ENCODE results near the gene FMO3. TPM values are rescaled to one million over a fixed set of nuclear protein-coding genes. Genes with fewer than 3 reads are reported as not detected.

Gene FMO3
- total RNA-seq, 1 experiment from 2014 or later = 0.12 TPM

GRCh38 chr1:171142416-171143385, 52.0 kb downstream of the FMO3 start (continued):
- TF ChIP-seq EGR1 (IDR thresholded peaks at IDR 0.05; ENCODE audit: low read depth) (no peak), CEBPB (IDR thresholded peaks at IDR 0.05; ENCODE audit: low read depth) (no peak), POLR2A (IDR thresholded peaks at IDR 0.05; ENCODE audit: borderline replicate concordance, extremely low read depth, insufficient read depth, insufficient read length) (no peak)

DNA sequence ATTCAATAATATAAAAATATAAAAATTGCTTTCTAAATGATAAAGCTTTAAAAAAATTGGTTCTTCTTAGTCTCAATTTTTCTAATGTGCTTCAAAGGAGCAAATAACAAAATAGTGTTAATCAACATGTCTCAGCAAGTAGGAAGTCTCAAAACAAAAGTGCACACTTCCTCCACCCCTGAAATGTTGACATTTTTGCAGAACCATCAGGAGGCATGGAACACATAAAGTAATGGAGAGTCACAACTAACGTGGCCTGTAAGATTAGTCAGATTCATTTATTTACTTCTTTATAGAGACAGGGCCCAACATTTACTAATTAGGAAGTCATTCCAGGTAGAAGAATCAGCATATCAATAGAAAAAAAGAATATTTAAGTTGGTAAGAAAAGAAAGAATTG, 59.5 kb downstream of the FMO3 start:
- Histone ChIP-seq H3K4me3 (replicated peaks in 1 of 2; ENCODE audit: low read depth in 1 of 2, low read length in 2 of 2) (no peak overlapping the region), H3K9me3 (ENCODE audit: control insufficient read depth in 1 of 2, insufficient read depth in 1 of 2, low read depth in 1 of 2, low read length in 2 of 2) (no peaks in the 10 kb centered on the region), H3K9me2 (ENCODE audit: insufficient read depth) (no peaks in the 10 kb centered on the region), H3K4me2 (ENCODE audit: low read length) (no peak overlapping the region), H4K20me1 (ENCODE audit: insufficient read depth) (no peaks in the 10 kb centered on the region), H3K36me3 (ENCODE audit: control insufficient read depth in 1 of 2, insufficient read depth in 2 of 2, low read length in 2 of 2) (no peaks in the 10 kb centered on the region), H3K9ac (ENCODE audit: low read length) (no peak overlapping the region), H3K27me3 (ENCODE audit: insufficient read depth, low read length) (no peaks in the 10 kb centered on the region), H3K27ac (ENCODE audit: low read depth, low read length) (no peak overlapping the region), H3K79me2 (ENCODE audit: insufficient read depth, low read length) (no peaks in the 10 kb centered on the region), H3K4me1 (ENCODE audit: control insufficient read depth in 1 of 2, insufficient read depth in 2 of 2, low read length in 2 of 2) (no peaks in the 10 kb centered on the region), H2AFZ (ENCODE audit: low read depth, low read length, poor library complexity, severe bottlenecking) (no peak overlapping the region)
- no peak for DNase-seq (ENCODE audit: low read depth, low spot score)
- TF ChIP-seq MAX (IDR thresholded peaks at IDR 0.05) (no peak), ZNF274 (IDR thresholded peaks at IDR 0.05; ENCODE audit: low read depth, low read length) (no peak), EZH2phosphoT487 (IDR thresholded peaks at IDR 0.05; ENCODE audit: borderline replicate concordance) (no peak), REST (IDR thresholded peaks at IDR 0.05; ENCODE audit: low read depth) (no peak), RAD21 (IDR thresholded peaks at IDR 0.05; ENCODE audit: low read depth) (no peak), ZFX (IDR thresholded peaks at IDR 0.05) (no peak), FOSL1 (IDR thresholded peaks at IDR 0.05; ENCODE audit: low read depth) (no peak), POLR2A (IDR thresholded peaks at IDR 0.05; ENCODE audit: borderline replicate concordance, extremely low read depth, insufficient read depth, insufficient read length) (no peak), EGR1 (IDR thresholded peaks at IDR 0.05; ENCODE audit: low read depth) (no peak), SIN3A (IDR thresholded peaks at IDR 0.05; ENCODE audit: low read depth) (no peak), SRF (IDR thresholded peaks at IDR 0.05; ENCODE audit: low read depth) (no peak), YY1 (IDR thresholded peaks at IDR 0.05; ENCODE audit: extremely low read depth, insufficient replicate concordance, low read depth, low read length) (no peak), POLR2AphosphoS5 (IDR thresholded peaks at IDR 0.05; ENCODE audit: low read depth, low read length) (no peak), CEBPB (IDR thresholded peaks at IDR 0.05; ENCODE audit: low read depth) (no peak), CBX3 (IDR thresholded peaks at IDR 0.05; ENCODE audit: low read depth) (no peak)
- intact Hi-C loops (cut with micrococcal nuclease) = no loop called here
- CTCF ChIA-PET = no interaction called here
- RAD21 ChIA-PET (ENCODE audit: low non-redundant PET in 1 of 2, low total read pairs in 2 of 2, uncharacterized antibody in 2 of 2, unreplicated experiment in 2 of 2) = no interaction called here
- ATAC-seq = no peak
- BruUV-seq (replicated peaks) = no TSS peak
- POLR2A ChIA-PET = no interaction called here

Data from HCT116 (cell line).